Glutamatergic neuron (in vitro differentiated cells): ENCODE results near the gene OLFM4. TPM values are rescaled to one million over a fixed set of nuclear protein-coding genes. Genes with fewer than 3 reads are reported as not detected.

Experiments used
- DNase-seq: peaks from one replicate; pipeline ENCODE4 v3.0.0; 2022
- H3K27ac Mint-ChIP-seq: one replicate; pipeline ENCODE4 v1.8.0; 2020; ENCODE audit warnings: mild to moderate bottlenecking, mixed read lengths, inconsistent platforms; ENCODE audit not compliant: unreplicated experiment
- H3K27me3 Mint-ChIP-seq: one replicate; pipeline ENCODE4 v1.8.0; 2020; ENCODE audit warnings: mild to moderate bottlenecking, moderate library complexity, mixed read lengths, inconsistent platforms; ENCODE audit not compliant: unreplicated experiment
- H3K36me3 Mint-ChIP-seq: one replicate; pipeline ENCODE4 v1.8.0; 2020; ENCODE audit warnings: mild to moderate bottlenecking, mixed read lengths, inconsistent platforms; ENCODE audit not compliant: unreplicated experiment
- H3K4me1 Mint-ChIP-seq: one replicate; pipeline ENCODE4 v1.8.0; 2020; ENCODE audit warnings: mild to moderate bottlenecking, low read depth, mixed read lengths, inconsistent platforms; ENCODE audit not compliant: unreplicated experiment
- H3K4me3 Mint-ChIP-seq: one replicate; pipeline ENCODE4 v1.8.0; 2020; ENCODE audit warnings: mild to moderate bottlenecking, mixed read lengths, inconsistent platforms; ENCODE audit not compliant: unreplicated experiment
- H3K9me3 Mint-ChIP-seq: one replicate; pipeline ENCODE4 v1.8.0; 2020; ENCODE audit warnings: mild to moderate bottlenecking, moderate library complexity, mixed read lengths, inconsistent platforms; ENCODE audit not compliant: unreplicated experiment
- CTCF ChIP-seq: fragments of 200-600 bp; sonication (generic); IDR thresholded peaks from one replicate; pipeline ENCODE4 v1.5.0; 2021; ENCODE audit not compliant: partially characterized antibody, unreplicated experiment
- total RNA-seq: library from RNA; stranded (reverse); fragmentation: NEBNext Ultra II Directional; extraction: Animal tissue kit (Norgen Biotek cat#: 25700); gene quantifications from one replicate; pipeline ENCODE4 v1.2.1, GENCODE V29; 2021; ENCODE audit not compliant: unreplicated experiment

The OLFM4 gene
- total RNA-seq, 1 donor from 2014 or later, result 0.15 TPM

- no peak for TF ChIP-seq CTCF
- Mint-ChIP-seq H3K36me3 (peaks cover 5% of the 10 kb centered on the region), H3K4me1 (no peaks in the 10 kb centered on the region), H3K27ac (no peak overlapping the region), H3K9me3 (peaks cover 2% of the 10 kb centered on the region), H3K4me3 (no peak overlapping the region), H3K27me3 (peaks cover 2% of the 10 kb centered on the region)
- no peak for DNase-seq
Observed at GRCh38 chr13:53090461-53090860, 61.8 kb downstream of the OLFM4 start.

- Mint-ChIP-seq H3K27ac (no peak overlapping the region), H3K9me3 (peaks cover 2% of the 10 kb centered on the region), H3K27me3 (peaks cover 2% of the 10 kb centered on the region), H3K4me3 (no peak overlapping the region), H3K4me1 (no peaks in the 10 kb centered on the region), H3K36me3 (peaks cover 5% of the 10 kb centered on the region)
- TF ChIP-seq CTCF, result no peak
- no peak for DNase-seq
Observed at GRCh38 chr13:53092931-53093330, 64.3 kb downstream of the OLFM4 start.

GRCh38 chr13:53098455-53098854 is 69.8 kb downstream of the OLFM4 start:
- DNase-seq, result no peak
- no peaks in the 10 kb centered on the region for H3K27me3 Mint-ChIP-seq
- no peak for TF ChIP-seq CTCF
- no peak overlapping the region for H3K4me3 Mint-ChIP-seq
- H3K27ac Mint-ChIP-seq, result no peak overlapping the region
- H3K36me3 Mint-ChIP-seq, result peaks cover 1% of the 10 kb centered on the region
- H3K9me3 Mint-ChIP-seq, result peaks cover 3% of the 10 kb centered on the region
- peaks cover 4% of the 10 kb centered on the region for H3K4me1 Mint-ChIP-seq

GRCh38 chr13:53100394-53101063 is 71.9 kb downstream of the OLFM4 start:
- H3K9me3 Mint-ChIP-seq, result peaks cover 3% of the 10 kb centered on the region
- H3K36me3 Mint-ChIP-seq, result no peaks in the 10 kb centered on the region
- H3K4me3 Mint-ChIP-seq, result no peak overlapping the region
- TF ChIP-seq CTCF, result no peak
- DNase-seq, result no peak
- no peaks in the 10 kb centered on the region for H3K27me3 Mint-ChIP-seq
- no peak overlapping the region for H3K27ac Mint-ChIP-seq
- H3K4me1 Mint-ChIP-seq, result peaks cover 4% of the 10 kb centered on the region

Other genes with a start within 250 kb of the OLFM4 start
- gene PCDH8, start 180.2 kb upstream of the OLFM4 start, total RNA-seq, result 89.0 TPM